Hematopoietic multipotent progenitor cell treated with erythropoietin and hydrocortisone succinate and interleukin-3 and kit ligand, for 4 days (in vitro differentiated cells): ENCODE data around the gene NUP214.
A peak's percentile ranks its signal among the peaks of the same experiment; 100 is the strongest.
"Not testable (repeated sequence)": the region's sequence is repeated elsewhere in the genome, so short reads cannot be mapped to it uniquely, and the experiment has no call there.

Experiments
- DNase-seq: peaks from one replicate; pipeline ENCODE4 v3.0.0-alpha.2; 2015

The NUP214 gene

GRCh38 chr9:131264231-131264630, 138.8 kb downstream of the NUP214 start:
- peak; percentile 56 for DNase-seq

- DNase-seq, result peak; percentile 28
Observed at GRCh38 chr9:131266266-131267229, 141.2 kb downstream of the NUP214 start.

GRCh38 chr9:131270171-131271015, 145.0 kb downstream of the NUP214 start:
- DNase-seq, result peak; percentile 91

GRCh38 chr9:131271016-131271273, 145.6 kb downstream of the NUP214 start:
- DNase-seq, result not testable (repeated sequence)

- no peak for DNase-seq
Observed at GRCh38 chr9:131271506-131271931, 146.1 kb downstream of the NUP214 start.

- no peak for DNase-seq
Observed at GRCh38 chr9:131272212-131272611, 146.8 kb downstream of the NUP214 start.

GRCh38 chr9:131273146-131273855, 147.9 kb downstream of the NUP214 start:
- DNase-seq, result peak; percentile 80

GRCh38 chr9:131273856-131274673, 148.7 kb downstream of the NUP214 start:
- DNase-seq, result peak; percentile 79

GRCh38 chr9:131274674-131275331, 149.4 kb downstream of the NUP214 start:
- DNase-seq, result peak; percentile 82

- DNase-seq, result peak; percentile 90
Observed at GRCh38 chr9:131275332-131276093, 150.1 kb downstream of the NUP214 start.

GRCh38 chr9:131276094-131276888, 150.9 kb downstream of the NUP214 start, which contains the start of gene FAM78A:
FAM78A (minus strand) TSS chr9:131276510; CDS start chr9:131276179, 331 bp downstream.
- peak; percentile 79 for DNase-seq

- peak; percentile 75 for DNase-seq
Observed at GRCh38 chr9:131276891-131277286, 151.5 kb downstream of the NUP214 start.

GRCh38 chr9:131277287-131277909, 152.0 kb downstream of the NUP214 start:
- DNase-seq, result peak; percentile 44

GRCh38 chr9:131277910-131278701, 152.7 kb downstream of the NUP214 start:
- DNase-seq, result peak; percentile 95

- DNase-seq, result peak; percentile 65
Observed at GRCh38 chr9:131278702-131279111, 153.3 kb downstream of the NUP214 start.

- DNase-seq, result no peak
Observed at GRCh38 chr9:131279196-131279862, 153.9 kb downstream of the NUP214 start.

- no peak for DNase-seq
Observed at GRCh38 chr9:131279863-131280570, 154.6 kb downstream of the NUP214 start.
